SK-N-SH treated with all-trans-retinoic acid at 6 μM for 48 hours (cell line): ENCODE results near the gene SLC38A10.

Experiments used
- ATAC-seq: fragments of 200-7000 bp; cut with Tn5 transposase; 3 replicates; pipeline ENCODE4 v1.9.1; 2020; ENCODE audit warnings: mild to moderate bottlenecking, moderate library complexity
- ARNTL ChIP-seq: fragments of 450-650 bp; formaldehyde crosslinking; IDR thresholded peaks from 2 replicates; pipeline ENCODE4 v1.5.0; 2020; ENCODE audit warnings: low read depth, mild to moderate bottlenecking, moderate library complexity, borderline replicate concordance
- BACH2 ChIP-seq: fragments of 250-450 bp; sonication (Bioruptor Pico); IDR thresholded peaks from 2 replicates; pipeline ENCODE4 v1.9.0; 2021; ENCODE audit warnings: mild to moderate bottlenecking, borderline replicate concordance
- CSDC2 ChIP-seq: fragments of 250-450 bp; sonication (Bioruptor Pico); IDR thresholded peaks from 2 replicates; pipeline ENCODE4 v1.5.0; 2020; ENCODE audit warnings: mild to moderate bottlenecking, moderate library complexity
- ESRRG ChIP-seq: fragments of 250-450 bp; sonication (Bioruptor Pico); IDR thresholded peaks from 2 replicates; pipeline ENCODE4 v1.6.1; 2021; ENCODE audit warnings: mild to moderate bottlenecking
- GLIS3 ChIP-seq: fragments of 250-450 bp; sonication (Bioruptor Pico); IDR thresholded peaks from 2 replicates; pipeline ENCODE4 v1.5.0; 2020; ENCODE audit warnings: mild to moderate bottlenecking, moderate library complexity
- ISL1 ChIP-seq: fragments of 250-450 bp; sonication (Bioruptor Pico); IDR thresholded peaks from 2 replicates; pipeline ENCODE4 v2.1.2; 2022; ENCODE audit warnings: mild to moderate bottlenecking, moderate library complexity
- OSR1 ChIP-seq: fragments of 250-450 bp; sonication (Bioruptor Pico); IDR thresholded peaks from 2 replicates; pipeline ENCODE4 v1.8.0; 2022; ENCODE audit warnings: moderate library complexity, mild to moderate bottlenecking, inconsistent platforms
- PPARA ChIP-seq: fragments of 250-450 bp; sonication (Bioruptor Pico); IDR thresholded peaks from 2 replicates; pipeline ENCODE4 v1.5.0; 2020; ENCODE audit warnings: mild to moderate bottlenecking, borderline replicate concordance
- RARB ChIP-seq: fragments of 250-450 bp; sonication (Bioruptor Pico); IDR thresholded peaks from 2 replicates; pipeline ENCODE4 v1.8.0; 2021; ENCODE audit warnings: mild to moderate bottlenecking, moderate library complexity
- TCF4 ChIP-seq: fragments of 250-450 bp; sonication (Bioruptor Pico); IDR thresholded peaks from 2 replicates; pipeline ENCODE4 v1.8.0; 2021; ENCODE audit warnings: mild to moderate bottlenecking, moderate library complexity, borderline replicate concordance
- TOX ChIP-seq: fragments of 250-450 bp; sonication (Bioruptor Pico); IDR thresholded peaks from 2 replicates; pipeline ENCODE4 v1.8.0; 2021; ENCODE audit warnings: mild to moderate bottlenecking, moderate library complexity, borderline replicate concordance
- ZC3H10 ChIP-seq: fragments of 250-450 bp; sonication (Bioruptor Pico); IDR thresholded peaks from 2 replicates; pipeline ENCODE4 v1.5.1; 2021; ENCODE audit warnings: mild to moderate bottlenecking, moderate library complexity
- ZFP3 ChIP-seq: fragments of 250-450 bp; sonication (Bioruptor Pico); IDR thresholded peaks from 2 replicates; pipeline ENCODE4 v1.5.0; 2020; ENCODE audit warnings: mild to moderate bottlenecking, moderate library complexity
- ZFP30 ChIP-seq: fragments of 450-650 bp; formaldehyde crosslinking; IDR thresholded peaks from 2 replicates; pipeline ENCODE4 v1.5.0; 2022; ENCODE audit warnings: mild to moderate bottlenecking, moderate library complexity
- ZNF565 ChIP-seq: fragments of 450-650 bp; formaldehyde crosslinking; conservative IDR thresholded peaks from 2 replicates; pipeline ENCODE4 v1.5.0; 2020; ENCODE audit warnings: low read depth, mild to moderate bottlenecking, moderate library complexity
- ZNF70 ChIP-seq: fragments of 450-650 bp; formaldehyde crosslinking; IDR thresholded peaks from 2 replicates; pipeline ENCODE4 v1.5.0; 2020; ENCODE audit warnings: mild to moderate bottlenecking, moderate library complexity
- TF ChIP-seq, protein P1 (sequence below): fragments of 250-450 bp; sonication (Bioruptor Pico); IDR thresholded peaks from 2 replicates; pipeline ENCODE4 v1.5.1; 2020; ENCODE audit warnings: low read depth, mild to moderate bottlenecking, moderate library complexity
- TF ChIP-seq, protein P2 (sequence below): fragments of 250-450 bp; sonication (Bioruptor Pico); IDR thresholded peaks from 2 replicates; pipeline ENCODE4 v1.8.0; 2021; ENCODE audit warnings: low read depth, mild to moderate bottlenecking, moderate library complexity, borderline replicate concordance
- TF ChIP-seq, protein P3 (sequence below): fragments of 250-450 bp; sonication (Bioruptor Pico); IDR thresholded peaks from 2 replicates; pipeline ENCODE4 v1.8.0; 2020; ENCODE audit warnings: mild to moderate bottlenecking, moderate library complexity, borderline replicate concordance
- TF ChIP-seq, protein P4 (sequence below): fragments of 250-450 bp; sonication (Bioruptor Pico); IDR thresholded peaks from 2 replicates; pipeline ENCODE4 v1.5.1; 2021; ENCODE audit warnings: mild to moderate bottlenecking, moderate library complexity
- TF ChIP-seq, protein P5 (sequence below): fragments of 250-450 bp; sonication (Bioruptor Pico); IDR thresholded peaks from 2 replicates; pipeline ENCODE4 v1.5.0; 2020; ENCODE audit warnings: mild to moderate bottlenecking, moderate library complexity

SLC38A10 gene

DNA sequence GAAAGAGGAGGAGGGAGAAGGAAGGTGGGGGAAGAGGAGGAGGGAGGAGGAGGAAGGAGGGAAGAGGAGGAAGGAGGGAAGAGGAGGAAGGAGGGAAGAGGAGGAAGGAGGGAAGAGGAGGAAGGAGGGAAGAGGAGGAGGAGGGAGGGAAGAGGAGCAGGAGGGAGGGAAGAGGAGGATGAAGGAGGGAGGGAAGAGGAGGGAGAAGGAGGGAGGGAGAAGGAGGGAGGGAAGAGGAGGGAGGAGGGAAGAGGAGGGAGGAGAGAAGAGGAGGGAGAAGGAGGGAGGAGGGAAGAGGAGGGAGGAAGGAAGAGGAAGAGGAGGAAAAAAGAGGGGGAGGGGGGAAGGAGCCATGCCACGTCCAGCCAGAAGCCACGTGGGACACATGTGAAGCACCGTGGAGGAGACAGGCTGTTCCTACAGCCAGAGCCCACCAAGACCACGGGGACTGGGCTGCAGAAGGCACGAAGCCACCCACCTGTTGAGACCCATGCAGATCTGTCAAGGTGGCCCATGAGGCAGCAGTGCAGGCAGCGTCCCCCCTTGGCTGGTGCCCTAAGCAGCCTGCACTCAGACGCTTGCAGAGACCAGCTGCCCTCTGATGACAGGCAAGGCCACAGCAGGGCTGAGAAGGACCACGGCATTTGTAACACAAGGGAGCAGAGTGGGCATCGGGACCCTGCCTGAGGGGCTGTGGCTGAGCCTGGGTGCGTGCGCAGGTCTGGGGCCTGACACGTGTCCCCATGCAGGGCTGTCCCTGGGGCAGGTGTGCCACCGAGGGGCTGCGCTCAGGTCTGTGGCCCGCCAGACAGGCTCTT lies 45.7 kb downstream of the SLC38A10 start (continued):
- TF ChIP-seq OSR1 (CRISPR knock-in tag): no peak

DNA sequence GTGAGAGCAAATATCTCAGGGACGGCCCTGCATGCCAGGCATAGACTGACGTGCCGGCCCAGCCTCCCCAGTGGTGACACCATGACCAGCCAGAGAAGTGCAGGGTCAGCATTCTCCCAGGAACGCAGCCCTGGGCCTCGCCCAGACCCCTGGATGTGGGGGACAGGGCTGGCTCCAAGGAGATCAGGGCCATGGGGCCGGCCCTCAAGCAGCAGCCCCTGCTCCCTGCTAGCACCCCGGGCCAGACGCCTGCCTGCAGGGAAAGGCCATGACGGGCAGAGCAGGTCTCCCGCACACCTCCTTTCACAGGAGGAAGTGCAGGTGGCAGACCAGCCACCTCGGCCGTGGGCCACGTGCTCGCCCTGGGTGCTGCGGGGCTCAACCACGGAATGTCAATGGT lies 46.5 kb downstream of the SLC38A10 start:
- TF ChIP-seq, protein P1, sequence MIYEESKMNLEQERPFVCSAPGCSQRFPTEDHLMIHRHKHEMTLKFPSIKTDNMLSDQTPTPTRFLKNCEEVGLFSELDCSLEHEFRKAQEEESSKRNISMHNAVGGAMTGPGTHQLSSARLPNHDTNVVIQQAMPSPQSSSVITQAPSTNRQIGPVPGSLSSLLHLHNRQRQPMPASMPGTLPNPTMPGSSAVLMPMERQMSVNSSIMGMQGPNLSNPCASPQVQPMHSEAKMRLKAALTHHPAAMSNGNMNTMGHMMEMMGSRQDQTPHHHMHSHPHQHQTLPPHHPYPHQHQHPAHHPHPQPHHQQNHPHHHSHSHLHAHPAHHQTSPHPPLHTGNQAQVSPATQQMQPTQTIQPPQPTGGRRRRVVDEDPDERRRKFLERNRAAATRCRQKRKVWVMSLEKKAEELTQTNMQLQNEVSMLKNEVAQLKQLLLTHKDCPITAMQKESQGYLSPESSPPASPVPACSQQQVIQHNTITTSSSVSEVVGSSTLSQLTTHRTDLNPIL (CRISPR knock-in tag): no peak
- TF ChIP-seq ARNTL: no peak
- TF ChIP-seq TOX: no peak
- TF ChIP-seq CSDC2 (CRISPR knock-in tag): no peak
- no peak for TF ChIP-seq TCF4
- TF ChIP-seq ZC3H10: no peak
- no peak for TF ChIP-seq PPARA (CRISPR knock-in tag)
- TF ChIP-seq OSR1 (CRISPR knock-in tag): no peak
- TF ChIP-seq BACH2 (CRISPR knock-in tag): no peak
- TF ChIP-seq, protein P2, sequence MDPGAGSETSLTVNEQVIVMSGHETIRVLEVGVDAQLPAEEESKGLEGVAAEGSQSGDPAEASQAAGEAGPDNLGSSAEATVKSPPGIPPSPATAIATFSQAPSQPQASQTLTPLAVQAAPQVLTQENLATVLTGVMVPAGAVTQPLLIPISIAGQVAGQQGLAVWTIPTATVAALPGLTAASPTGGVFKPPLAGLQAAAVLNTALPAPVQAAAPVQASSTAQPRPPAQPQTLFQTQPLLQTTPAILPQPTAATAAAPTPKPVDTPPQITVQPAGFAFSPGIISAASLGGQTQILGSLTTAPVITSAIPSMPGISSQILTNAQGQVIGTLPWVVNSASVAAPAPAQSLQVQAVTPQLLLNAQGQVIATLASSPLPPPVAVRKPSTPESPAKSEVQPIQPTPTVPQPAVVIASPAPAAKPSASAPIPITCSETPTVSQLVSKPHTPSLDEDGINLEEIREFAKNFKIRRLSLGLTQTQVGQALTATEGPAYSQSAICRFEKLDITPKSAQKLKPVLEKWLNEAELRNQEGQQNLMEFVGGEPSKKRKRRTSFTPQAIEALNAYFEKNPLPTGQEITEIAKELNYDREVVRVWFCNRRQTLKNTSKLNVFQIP (CRISPR knock-in tag): no peak
- TF ChIP-seq ZNF565 (CRISPR knock-in tag): no peak
- TF ChIP-seq RARB (CRISPR knock-in tag): no peak
- TF ChIP-seq, protein P3, sequence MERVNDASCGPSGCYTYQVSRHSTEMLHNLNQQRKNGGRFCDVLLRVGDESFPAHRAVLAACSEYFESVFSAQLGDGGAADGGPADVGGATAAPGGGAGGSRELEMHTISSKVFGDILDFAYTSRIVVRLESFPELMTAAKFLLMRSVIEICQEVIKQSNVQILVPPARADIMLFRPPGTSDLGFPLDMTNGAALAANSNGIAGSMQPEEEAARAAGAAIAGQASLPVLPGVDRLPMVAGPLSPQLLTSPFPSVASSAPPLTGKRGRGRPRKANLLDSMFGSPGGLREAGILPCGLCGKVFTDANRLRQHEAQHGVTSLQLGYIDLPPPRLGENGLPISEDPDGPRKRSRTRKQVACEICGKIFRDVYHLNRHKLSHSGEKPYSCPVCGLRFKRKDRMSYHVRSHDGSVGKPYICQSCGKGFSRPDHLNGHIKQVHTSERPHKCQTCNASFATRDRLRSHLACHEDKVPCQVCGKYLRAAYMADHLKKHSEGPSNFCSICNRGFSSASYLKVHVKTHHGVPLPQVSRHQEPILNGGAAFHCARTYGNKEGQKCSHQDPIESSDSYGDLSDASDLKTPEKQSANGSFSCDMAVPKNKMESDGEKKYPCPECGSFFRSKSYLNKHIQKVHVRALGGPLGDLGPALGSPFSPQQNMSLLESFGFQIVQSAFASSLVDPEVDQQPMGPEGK (CRISPR knock-in tag): no peak
- TF ChIP-seq, protein P4, sequence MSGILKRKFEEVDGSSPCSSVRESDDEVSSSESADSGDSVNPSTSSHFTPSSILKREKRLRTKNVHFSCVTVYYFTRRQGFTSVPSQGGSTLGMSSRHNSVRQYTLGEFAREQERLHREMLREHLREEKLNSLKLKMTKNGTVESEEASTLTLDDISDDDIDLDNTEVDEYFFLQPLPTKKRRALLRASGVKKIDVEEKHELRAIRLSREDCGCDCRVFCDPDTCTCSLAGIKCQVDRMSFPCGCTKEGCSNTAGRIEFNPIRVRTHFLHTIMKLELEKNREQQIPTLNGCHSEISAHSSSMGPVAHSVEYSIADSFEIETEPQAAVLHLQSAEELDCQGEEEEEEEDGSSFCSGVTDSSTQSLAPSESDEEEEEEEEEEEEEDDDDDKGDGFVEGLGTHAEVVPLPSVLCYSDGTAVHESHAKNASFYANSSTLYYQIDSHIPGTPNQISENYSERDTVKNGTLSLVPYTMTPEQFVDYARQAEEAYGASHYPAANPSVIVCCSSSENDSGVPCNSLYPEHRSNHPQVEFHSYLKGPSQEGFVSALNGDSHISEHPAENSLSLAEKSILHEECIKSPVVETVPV: no peak
- no peak for TF ChIP-seq ZFP3 (CRISPR knock-in tag)
- no peak for TF ChIP-seq GLIS3 (CRISPR knock-in tag)
- TF ChIP-seq, protein P5, sequence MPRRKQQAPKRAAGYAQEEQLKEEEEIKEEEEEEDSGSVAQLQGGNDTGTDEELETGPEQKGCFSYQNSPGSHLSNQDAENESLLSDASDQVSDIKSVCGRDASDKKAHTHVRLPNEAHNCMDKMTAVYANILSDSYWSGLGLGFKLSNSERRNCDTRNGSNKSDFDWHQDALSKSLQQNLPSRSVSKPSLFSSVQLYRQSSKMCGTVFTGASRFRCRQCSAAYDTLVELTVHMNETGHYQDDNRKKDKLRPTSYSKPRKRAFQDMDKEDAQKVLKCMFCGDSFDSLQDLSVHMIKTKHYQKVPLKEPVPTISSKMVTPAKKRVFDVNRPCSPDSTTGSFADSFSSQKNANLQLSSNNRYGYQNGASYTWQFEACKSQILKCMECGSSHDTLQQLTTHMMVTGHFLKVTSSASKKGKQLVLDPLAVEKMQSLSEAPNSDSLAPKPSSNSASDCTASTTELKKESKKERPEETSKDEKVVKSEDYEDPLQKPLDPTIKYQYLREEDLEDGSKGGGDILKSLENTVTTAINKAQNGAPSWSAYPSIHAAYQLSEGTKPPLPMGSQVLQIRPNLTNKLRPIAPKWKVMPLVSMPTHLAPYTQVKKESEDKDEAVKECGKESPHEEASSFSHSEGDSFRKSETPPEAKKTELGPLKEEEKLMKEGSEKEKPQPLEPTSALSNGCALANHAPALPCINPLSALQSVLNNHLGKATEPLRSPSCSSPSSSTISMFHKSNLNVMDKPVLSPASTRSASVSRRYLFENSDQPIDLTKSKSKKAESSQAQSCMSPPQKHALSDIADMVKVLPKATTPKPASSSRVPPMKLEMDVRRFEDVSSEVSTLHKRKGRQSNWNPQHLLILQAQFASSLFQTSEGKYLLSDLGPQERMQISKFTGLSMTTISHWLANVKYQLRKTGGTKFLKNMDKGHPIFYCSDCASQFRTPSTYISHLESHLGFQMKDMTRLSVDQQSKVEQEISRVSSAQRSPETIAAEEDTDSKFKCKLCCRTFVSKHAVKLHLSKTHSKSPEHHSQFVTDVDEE (CRISPR knock-in tag): no peak
- TF ChIP-seq ZFP30 (CRISPR knock-in tag): no peak
- no peak for TF ChIP-seq ZNF70
- TF ChIP-seq ESRRG (CRISPR knock-in tag): no peak
- no peak for ATAC-seq

DNA sequence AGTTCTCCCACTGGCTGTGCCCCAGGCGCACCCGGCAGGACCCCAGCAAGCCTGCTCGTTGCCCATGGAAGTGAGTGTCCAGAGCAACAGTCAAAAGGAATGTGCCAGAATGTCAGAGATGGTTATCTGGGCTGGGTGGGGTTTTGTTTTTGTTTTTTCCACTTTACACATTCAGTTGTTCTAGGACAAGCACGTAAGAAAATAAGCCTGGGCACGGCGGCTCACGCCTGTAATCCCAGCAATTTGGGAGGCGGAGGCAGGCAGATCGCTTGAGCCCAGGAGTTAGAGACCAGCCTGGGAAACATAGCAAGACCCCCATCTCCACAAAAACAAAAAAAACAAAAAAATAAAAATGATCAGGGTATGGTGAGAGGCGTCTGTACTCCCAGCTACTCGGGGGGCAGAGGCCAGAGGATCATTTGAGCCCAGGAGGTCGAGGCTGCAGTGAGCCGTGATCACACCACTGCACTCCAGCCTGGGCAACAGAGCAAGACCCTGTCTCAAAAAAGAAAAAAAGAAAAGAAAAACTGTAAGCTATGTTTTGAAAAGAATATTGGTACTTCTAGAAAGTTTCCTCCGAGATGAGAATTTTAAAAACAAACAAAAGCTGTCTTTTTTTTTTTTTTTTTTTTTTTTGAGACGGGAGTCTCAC lies 47.6 kb downstream of the SLC38A10 start:
- ATAC-seq: no peak
- TF ChIP-seq ISL1 (CRISPR knock-in tag): no peak
- TF ChIP-seq, protein P5 (CRISPR knock-in tag): no peak
- no peak for TF ChIP-seq OSR1 (CRISPR knock-in tag)
- no peak for TF ChIP-seq RARB (CRISPR knock-in tag)
- TF ChIP-seq, protein P4: no peak
- TF ChIP-seq, protein P1 (CRISPR knock-in tag): no peak
- TF ChIP-seq PPARA (CRISPR knock-in tag): no peak
- TF ChIP-seq ESRRG (CRISPR knock-in tag): no peak
- TF ChIP-seq ZFP3 (CRISPR knock-in tag): no peak
- TF ChIP-seq TOX: no peak
- no peak for TF ChIP-seq CSDC2 (CRISPR knock-in tag)
- TF ChIP-seq ZC3H10: no peak
